Keratinocyte (primary cell): Measurements from ENCODE around the gene UPK3BL1.
"Not testable (repeated sequence)": the region's sequence is repeated elsewhere in the genome, so short reads cannot be mapped to it uniquely, and the experiment has no call there.

Source experiments
- CTCF ChIP-seq, 3 experiments: IDR thresholded peaks in 1 of 3; conservative IDR thresholded peaks in 1 of 3; optimal IDR thresholded peaks in 1 of 3; 2 replicates in 2 of 3; 3 replicates in 1 of 3; pipeline versions ENCODE3 to v1.5.1; 2011; ENCODE audit warnings: low read length in 3 of 3, mild to moderate bottlenecking in 3 of 3, moderate library complexity in 2 of 3, control low read depth in 1 of 3, inconsistent platforms in 1 of 3; ENCODE audit not compliant: insufficient read depth in 2 of 3; ENCODE audit errors: extremely low read depth in 1 of 3
- EZH2 ChIP-seq: IDR thresholded peaks from one replicate; pipeline ENCODE4 v1.6.1; 2012; ENCODE audit warnings: inconsistent platforms, mild to moderate bottlenecking, low read length, moderate library complexity

- not testable (repeated sequence) for TF ChIP-seq EZH2; CTCF (optimal IDR thresholded peaks at IDR 0.05 in 1 of 3, IDR thresholded peaks at IDR 0.05 in 1 of 3, conservative IDR thresholded peaks at IDR 0.05 in 1 of 3; ENCODE audit: extremely low read depth in 1 of 3, insufficient read depth in 2 of 3, low read length in 3 of 3)
These were observed 35.7 kb downstream of the UPK3BL1 start for GRCh38 chr7:102606848-102607247.
